B cell (primary cell): Measurements from ENCODE around the gene TJAP1.

ENCODE experiments used
- EZH2 ChIP-seq: IDR thresholded peaks from 2 replicates; pipeline ENCODE4 v1.6.1; 2012; ENCODE audit warnings: borderline replicate concordance, low read depth, mild to moderate bottlenecking, moderate library complexity, low read length; ENCODE audit not compliant: insufficient read depth, poor library complexity, severe bottlenecking
- TF ChIP-seq, protein P1 (sequence below): fragments of 200-600 bp; IDR thresholded peaks from one replicate; pipeline ENCODE4 v1.8.0; 2022; ENCODE audit warnings: antibody characterized with exemption, mild to moderate bottlenecking

DNA sequence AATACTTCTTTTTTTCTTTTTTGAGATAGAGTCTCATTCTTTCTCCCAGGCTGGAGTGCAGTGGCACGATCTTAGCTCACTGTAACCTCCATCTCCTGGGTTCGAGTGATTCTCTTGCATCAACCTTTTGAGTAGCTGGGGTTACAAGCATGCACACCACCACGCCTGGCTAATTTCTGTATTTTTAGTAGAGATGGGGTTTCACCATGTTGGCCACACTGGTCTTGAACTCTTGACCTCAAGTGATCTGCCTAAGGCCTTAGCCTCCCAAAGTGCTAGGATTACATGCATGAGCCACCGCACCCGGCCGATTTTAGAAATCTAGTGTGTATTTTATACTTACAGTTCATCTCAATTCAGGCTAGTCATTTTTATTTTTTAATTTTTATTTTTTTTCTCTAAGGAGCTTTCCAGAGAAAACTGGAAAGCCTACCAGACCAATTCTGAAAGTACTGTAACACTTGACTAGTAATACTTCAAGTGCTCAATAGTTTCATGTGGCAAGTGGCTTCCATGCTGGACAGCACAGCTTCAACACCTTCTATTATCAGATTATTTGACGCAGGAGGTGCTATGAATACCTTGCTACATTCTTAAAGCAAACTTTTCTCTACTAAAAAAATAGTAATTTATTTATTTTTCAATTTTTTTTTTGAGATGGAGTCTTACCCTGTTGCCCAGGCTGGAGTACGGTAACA, 64.6 kb downstream of the TJAP1 start:
- TF ChIP-seq, protein P1, sequence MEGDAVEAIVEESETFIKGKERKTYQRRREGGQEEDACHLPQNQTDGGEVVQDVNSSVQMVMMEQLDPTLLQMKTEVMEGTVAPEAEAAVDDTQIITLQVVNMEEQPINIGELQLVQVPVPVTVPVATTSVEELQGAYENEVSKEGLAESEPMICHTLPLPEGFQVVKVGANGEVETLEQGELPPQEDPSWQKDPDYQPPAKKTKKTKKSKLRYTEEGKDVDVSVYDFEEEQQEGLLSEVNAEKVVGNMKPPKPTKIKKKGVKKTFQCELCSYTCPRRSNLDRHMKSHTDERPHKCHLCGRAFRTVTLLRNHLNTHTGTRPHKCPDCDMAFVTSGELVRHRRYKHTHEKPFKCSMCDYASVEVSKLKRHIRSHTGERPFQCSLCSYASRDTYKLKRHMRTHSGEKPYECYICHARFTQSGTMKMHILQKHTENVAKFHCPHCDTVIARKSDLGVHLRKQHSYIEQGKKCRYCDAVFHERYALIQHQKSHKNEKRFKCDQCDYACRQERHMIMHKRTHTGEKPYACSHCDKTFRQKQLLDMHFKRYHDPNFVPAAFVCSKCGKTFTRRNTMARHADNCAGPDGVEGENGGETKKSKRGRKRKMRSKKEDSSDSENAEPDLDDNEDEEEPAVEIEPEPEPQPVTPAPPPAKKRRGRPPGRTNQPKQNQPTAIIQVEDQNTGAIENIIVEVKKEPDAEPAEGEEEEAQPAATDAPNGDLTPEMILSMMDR = no peak
- no peak for TF ChIP-seq EZH2
